Hepatic stellate cell (primary cell): ENCODE results near the gene ELMO3.

Experiments
- DNase-seq: peaks from one replicate; pipeline ENCODE4 v3.0.0; 2011; ENCODE audit warnings: low spot score

ELMO3 gene

DNA sequence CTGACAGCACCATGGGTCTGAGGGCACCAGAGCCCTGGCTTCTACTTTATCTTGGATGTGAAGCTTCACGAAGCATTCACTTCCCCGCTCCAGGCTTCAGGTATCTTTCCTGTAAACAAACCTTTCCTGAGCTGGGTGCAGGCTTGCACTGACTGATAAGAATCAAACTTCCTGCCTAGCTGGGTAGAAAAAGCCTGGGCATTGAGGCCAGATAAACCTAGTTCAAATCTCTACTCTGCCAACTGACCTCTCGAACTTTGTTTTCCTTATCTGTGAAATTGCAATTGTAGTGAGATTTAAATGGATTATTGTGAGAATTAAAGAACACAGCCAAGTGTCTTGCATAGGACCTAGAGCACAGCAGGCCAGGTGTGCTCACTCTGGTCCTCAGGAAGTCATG, 25.1 kb downstream of the ELMO3 start:
- no peak for DNase-seq

DNA sequence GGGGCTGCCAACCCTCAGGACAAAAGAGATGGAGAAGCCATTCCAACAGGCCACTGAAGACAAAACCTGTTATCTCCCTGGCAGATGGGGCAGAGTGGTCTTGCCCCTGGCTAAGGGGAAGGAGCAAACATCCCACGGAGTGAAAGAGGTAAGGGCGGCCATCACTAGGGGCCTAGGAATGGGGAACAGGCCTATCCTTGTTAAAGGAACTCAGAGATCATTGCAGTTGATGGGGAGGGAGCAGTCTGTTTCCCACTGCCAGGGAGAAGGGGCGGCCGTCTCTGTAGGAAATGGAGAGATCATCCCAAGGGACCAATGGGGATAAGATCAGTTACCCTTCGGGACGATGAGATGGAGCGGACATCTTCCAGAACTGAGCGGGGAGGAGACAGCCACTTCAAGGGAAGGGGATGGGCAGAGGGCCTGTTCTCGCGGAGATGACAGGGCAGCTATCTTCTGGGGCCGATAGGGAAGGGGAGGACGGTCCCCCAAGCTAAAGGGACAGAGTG, 27.4 kb downstream of the ELMO3 start:
- no peak for DNase-seq

DNA sequence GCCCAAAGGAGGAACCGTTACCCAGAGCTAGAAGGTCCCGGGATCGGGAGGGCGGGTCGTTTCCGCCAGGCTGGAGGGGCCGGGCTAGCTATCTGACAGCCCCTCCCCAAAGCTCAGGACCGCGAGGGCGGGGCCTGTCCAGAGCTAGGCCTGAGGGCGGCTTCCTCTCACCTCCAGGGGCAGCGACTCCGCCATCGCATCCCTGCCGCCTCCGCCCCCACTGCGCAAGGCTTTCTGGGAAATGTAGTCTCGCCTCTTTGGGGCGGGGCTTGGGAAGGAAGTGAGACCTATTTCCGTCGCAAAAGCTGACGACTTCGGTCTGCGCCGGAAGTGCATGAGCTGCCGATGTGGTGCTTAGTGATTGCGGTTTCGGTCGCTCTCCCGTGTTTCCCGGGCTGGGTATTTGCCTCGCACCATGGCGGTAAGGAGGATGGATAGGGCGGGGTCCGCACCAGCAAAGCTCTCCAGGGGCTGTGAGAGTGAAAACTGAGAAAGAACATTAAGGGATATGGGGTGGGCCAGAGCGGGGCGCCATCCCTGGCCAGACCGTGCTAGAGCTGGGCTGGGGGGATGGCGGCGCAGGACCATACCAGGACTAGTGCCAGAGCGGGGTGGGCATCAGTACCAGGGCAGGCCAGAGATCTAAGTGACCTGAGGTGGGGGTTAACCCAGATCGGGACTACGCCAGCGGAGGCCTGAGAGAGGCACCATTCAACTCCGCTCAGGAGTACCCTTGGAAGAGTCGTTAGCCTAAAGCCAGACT, 28.1 kb downstream of the ELMO3 start, which contains the start of gene TMEM208:
TMEM208 (plus strand) TSS at position 327 of the 763 bp plus-strand sequence; CDS start at position 416, 89 bp downstream.
- DNase-seq, result peak; percentile 97

DNA sequence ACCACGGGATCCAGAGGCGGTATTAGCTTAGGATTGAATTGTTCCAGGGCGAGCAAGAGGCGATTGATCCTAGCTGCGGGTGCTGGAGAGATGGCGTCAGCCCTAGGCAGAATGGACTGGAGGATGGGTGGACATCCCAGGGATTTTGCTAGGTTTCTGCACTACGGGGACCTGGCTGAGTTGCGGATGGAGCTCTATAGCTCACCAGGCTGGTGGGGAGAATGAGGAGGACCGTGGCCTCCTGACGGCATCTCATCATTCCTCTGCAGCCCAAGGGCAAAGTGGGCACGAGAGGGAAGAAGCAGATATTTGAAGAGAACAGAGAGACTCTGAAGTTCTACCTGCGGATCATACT, 28.6 kb downstream of the ELMO3 start:
- no peak for DNase-seq

DNA sequence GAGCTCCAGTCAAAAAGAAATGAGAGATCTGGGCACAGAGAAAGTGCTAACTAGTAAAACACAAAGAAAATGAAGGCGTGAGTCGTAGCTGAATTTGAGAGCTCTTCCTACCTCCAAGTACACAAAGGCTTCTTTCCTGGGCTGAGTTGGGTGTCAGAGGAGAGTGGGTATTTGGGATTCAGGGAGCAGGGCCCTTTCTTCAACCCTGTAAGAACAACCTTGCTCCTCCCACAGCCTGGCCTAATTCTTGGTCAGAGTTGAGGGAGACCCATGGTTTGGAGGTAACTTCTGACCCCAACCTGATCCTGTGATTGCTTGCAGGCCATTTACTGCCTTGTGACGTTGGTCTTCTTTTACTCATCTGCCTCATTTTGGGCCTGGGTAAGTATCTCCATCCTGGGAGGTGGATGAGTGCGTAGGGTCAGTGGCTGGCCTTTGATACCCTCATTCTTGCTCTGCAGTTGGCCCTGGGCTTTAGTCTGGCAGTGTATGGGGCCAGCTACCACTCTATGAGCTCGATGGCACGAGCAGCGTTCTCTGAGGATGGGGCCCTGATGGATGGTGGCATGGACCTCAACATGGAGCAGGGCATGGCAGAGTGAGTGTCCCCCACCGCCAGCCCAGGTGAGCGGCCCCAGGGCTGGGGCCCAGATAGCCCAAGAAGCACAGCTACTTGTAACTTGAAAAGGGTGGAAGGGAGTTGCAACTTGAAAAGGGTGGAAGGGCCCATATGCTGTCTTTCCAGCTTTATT, 29.3 kb downstream of the ELMO3 start:
- no peak for DNase-seq

DNA sequence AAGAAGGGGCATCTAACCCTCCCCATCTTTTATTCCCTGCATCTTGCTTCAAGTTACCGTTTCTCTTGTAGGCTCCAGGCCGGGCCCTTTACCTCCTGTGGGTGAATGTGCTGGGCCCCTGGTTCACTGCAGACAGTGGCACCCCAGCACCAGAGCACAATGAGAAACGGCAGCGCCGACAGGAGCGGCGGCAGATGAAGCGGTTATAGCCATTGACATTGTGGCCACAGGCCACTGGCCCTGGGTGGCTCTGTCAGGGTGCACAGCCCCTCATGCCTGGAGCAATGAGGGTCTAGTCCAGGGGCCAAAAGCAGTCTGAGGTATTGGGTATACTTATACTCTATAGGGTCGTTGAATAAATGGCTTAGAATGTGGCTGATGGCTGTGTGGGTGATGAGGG, 30.0 kb downstream of the ELMO3 start:
- no peak for DNase-seq

DNA sequence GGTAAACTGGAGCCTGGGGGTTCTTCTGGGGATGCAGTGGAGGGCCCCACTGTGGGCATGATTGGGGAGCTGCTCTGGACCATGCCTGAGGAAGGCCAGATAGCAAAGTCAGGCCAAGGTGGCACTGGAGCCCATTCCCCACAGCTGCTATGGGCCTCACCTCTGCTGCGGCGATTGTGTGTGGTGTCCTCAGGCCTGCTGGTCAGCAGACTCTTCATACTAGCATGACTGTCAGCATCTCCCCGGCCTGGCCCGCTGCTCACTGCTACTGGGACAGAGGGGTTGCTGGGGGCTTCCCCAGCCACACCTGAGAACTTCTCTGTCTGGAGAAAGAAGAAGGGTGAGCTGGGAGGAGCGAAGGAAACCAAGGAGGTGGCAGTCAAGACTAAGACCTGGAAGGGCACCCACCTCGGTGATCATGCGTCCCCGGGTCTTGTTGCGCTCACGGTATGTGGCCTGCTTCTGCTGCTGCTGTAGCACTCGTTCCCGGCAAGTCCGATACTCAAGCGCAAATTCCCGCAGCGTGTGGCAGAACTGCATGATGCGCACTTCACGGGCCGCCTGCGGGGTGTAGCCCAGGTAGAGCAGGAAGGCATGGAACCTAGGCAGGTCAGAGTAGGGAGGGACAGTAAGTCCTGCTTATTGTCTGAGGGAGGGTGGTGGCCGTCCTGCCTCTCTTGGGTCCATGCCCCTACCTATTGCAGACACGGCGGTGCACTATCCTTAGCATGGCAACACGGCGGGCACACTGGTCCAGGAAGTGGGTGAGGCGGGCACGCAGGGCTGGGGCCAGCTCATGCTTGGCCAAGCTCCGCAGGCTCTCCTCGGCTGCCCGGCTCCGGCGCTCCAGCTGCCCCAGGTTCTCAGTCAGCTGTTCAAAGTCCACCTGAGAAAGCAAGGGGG, 31.2 kb downstream of the ELMO3 start:
- no peak for DNase-seq

- no peak for DNase-seq
Measured at GRCh38 chr16:67230809-67231660, 32.1 kb downstream of the ELMO3 start.

GRCh38 chr16:67233596-67233995, 34.7 kb downstream of the ELMO3 start:
- DNase-seq, result no peak

DNA sequence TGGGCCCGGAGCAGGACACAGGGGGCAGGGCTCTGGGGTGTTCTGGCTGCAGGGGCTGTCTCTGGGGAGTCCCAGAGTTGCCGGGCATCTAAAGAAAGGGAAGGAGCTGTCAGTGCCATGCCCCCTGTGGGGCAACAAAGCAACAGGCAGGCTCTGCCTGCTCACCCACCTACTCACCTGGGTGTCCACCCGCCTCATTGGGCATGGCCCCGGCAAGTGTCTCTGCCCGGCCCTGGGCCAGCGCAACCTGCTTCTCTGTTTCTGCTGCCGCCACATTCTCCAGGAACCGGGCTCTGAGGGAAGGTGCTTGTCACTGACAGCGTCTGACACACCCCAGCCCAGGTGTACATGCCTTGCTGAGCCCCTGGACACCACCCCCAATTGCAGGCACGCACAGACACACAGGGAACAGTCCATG, 35.3 kb downstream of the ELMO3 start:
- no peak for DNase-seq

- DNase-seq, result no peak
Measured at GRCh38 chr16:67235816-67236562, 37.1 kb downstream of the ELMO3 start.

GRCh38 chr16:67236563-67237395, 37.8 kb downstream of the ELMO3 start:
- peak; percentile 69 for DNase-seq

- no peak for DNase-seq
Measured at GRCh38 chr16:67237396-67238277, 38.7 kb downstream of the ELMO3 start.

GRCh38 chr16:67238278-67238575, 39.3 kb downstream of the ELMO3 start:
- DNase-seq, result no peak

GRCh38 chr16:67238806-67239470, 40.0 kb downstream of the ELMO3 start:
- DNase-seq, result no peak

GRCh38 chr16:67240506-67240905, 41.6 kb downstream of the ELMO3 start:
- peak; percentile 39 for DNase-seq

DNA sequence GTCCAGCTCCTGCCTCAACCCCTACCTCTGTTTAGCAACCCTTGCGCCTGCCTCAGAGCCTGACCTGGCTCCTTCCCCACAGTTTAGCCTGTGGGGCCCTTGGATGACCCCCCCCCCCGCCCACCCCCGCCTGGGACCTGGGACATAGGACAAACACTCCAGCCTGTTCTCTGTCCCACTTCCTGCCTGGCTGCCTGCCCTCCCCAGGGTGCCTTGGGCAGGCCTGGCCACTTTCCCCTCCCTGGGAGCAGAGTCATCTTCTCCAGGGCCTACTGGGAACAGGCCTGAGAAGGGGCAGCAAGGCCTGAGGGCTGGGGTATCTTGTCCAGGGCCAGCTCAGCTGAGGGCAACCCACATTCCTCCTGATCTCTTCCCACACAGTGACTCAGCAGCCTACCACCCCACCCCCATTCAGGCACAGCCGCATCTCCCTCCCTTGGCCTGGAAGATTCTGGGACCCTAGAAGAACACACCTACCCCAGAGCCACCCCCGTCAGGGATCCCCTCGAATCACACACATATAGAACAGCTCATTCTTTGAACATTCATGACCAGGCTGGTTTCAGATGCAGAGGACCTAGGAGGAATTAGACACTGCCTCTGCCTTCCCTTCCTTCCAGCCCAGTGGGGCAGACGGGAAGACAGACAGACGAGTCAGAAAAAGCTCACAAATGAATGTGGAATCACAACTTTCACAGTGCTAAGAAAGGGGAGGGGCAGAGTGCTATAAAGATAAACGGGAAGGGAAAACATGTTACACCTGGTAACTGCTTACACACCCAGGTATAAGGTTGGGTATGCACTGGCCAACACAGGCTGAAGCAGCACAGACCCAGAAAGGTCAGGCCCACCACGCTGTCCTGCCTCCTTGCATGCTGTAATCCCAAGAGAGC, 42.3 kb downstream of the ELMO3 start:
- peak; percentile 90 for DNase-seq
